Activated CD8-positive, alpha-beta memory T cell treated with anti-CD3 and anti-CD28 coated beads, Interleukin-2, amount 50 U/mL, for 48 hours (primary cell): ENCODE results near the gene ITGA8.

Experiments used
- DNase-seq: peaks from one replicate; pipeline ENCODE4 v3.0.0-alpha.2; 2020

ITGA8 gene

GRCh38 chr10:15730341-15730740 lies 10.6 kb upstream of the ITGA8 start:
- DNase-seq = no peak

GRCh38 chr10:15729890-15730289 lies 10.2 kb upstream of the ITGA8 start:
- DNase-seq = no peak

DNA sequence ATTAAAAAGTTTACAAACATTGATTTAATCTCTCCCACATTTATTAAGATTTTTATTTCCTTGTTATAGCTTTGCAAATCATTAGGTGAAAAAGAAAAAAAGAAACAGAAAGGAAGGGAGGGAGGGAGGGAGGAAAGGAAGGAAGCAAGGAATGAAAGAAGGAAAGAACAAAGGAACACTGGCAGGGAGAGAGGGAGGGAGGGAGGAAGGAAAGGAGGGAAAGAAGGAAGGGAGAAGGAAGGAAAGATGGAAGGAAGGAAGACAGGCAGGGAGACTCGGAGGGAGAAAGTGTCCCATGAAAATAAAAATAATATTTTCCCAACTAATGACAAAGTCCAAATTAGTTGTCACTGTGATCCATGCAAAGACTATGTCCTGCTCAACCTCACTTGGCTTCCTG lies 6.3 kb upstream of the ITGA8 start:
- DNase-seq = no peak

DNA sequence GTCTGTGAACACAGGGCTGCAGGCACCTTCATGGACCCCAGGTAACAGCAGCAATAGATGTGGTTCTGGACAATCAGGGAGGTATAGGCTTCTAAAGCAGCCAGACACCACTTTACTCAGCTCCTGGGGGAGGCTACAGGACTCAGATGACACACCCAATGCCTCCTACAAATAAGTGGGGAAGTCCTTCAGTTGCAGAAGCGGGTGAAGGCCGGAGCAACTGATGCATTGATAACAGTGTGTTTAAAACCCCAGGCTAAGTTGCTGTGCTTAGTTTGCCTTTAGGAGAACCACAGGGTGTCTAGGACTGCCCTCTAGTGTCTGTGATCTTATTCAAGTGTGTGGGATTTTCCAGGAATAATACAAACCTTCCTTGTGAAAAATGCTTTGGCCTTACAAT lies 5.9 kb upstream of the ITGA8 start:
- no peak for DNase-seq

GRCh38 chr10:15724683-15725082 lies 5.0 kb upstream of the ITGA8 start:
- DNase-seq = no peak

DNA sequence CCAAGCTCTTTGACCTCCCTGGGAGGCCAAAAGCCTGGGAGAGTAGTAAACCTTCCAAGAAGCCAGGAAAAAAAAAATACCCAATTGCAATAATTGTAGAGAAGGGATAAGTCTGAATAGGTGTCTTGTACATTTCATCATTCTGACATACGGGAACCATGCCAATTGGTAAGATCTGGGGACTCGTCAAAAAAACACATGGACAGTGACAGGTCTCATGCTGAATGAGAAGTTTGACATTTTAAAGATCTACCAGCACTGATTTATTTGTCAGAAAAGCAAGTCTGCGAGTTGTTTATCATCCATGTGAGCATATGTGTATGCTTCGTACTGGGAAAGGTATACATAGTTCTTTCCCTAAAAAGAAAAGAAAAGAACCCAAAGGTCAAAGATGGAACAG lies 4.1 kb upstream of the ITGA8 start:
- DNase-seq = no peak

DNA sequence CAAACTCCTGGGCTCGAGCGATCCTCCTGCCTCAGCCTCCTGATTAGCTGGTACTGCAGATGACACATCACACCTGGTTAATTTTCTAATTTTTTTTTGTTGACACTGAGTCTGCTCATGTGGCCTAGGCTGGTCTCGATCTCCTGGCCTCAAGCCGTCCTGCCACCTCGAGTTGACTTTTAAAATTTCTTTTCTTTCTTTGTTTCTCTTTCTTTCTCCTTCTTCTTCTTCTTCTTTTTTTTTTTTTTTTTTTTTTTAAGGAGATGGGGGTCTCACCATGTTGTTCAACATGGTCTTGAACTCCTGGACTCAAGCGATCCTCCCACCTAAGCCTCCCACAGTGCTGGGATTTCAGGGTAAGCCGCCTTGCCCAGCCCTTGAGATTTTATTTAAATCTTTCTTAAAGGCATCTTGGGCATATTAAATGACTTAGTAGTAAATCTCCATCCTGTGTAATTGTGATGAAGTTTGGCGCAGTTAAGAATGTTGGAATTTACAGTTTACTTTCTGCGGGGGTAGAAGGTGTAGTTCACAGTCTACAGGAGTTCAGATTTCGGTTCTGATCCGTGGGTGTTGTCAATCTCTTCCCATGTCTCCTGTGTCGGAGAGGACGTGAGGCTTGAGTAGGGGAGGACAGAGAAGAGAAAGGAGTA lies 1.0 kb upstream of the ITGA8 start:
- DNase-seq = no peak

DNA sequence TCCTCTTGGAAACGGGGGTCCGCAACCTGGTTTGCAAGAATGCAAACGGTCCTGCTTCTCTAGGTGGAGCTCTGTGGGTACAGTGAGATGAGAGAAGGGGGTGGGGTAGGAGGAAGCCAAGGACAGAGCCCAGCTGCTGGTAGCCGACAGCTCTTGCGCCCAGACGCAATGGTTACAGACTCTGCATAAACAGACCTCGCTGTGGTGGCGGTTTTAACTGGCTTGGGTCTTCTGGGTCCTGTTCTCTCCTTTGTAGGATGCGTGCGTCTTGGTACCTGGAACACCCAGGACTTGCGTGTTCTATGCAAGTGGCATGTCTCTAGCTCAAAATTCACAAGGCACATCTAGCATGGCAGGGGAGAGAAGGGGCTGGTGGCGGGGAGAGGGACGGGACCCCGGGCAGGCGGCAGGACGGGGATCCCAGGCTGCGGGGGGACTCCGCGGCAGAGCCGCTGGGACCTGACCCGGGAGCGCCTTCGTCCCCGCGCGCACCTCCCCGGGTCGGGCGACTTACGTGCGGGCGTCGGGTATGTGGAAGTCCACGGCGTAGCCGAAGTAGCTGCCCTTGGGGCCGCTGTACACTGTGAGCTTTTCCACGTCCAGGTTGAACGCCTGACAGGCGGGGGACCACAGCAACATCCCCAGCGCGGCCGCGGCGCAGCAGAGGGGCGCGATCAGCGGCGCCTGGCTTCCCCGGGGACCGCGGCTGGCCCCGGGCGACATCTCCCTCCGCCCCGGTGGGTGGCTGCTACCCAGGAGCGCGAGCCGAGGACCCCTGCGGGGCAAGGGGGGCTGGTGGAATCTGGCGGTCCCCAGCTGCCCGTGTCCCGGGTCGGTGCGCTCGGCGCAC lies 448 bp downstream of the ITGA8 start:
- no peak for DNase-seq

GRCh38 chr10:15718694-15719048 lies 1.1 kb downstream of the ITGA8 start:
- no peak for DNase-seq

DNA sequence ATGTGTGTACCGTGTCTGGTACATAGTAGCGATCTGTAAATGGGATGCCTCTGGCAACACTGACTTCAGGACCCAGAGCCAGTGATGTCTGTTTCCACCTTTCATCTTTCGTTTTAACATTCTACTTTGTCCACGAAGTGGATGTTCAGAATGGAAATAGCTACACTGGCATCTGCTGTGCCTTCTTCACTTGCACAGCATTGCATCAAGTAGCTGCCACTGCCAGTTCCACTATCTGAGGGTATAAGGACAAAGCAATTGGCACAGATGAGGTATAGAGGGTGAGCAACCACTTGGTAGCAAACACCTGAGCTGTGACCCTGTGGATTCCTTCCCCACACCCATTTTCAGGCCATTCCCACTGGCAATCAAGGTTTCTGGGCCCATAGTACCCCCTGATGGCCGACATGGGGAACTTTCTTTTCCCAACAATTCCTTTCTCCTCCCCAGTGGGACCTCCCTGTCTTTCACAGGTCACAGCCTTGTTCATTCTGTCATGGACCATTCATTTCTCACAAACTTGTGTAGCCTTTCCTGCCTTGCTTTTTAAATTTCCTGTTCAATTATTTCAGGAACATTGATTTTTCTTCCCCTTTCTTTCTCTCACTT lies 4.0 kb downstream of the ITGA8 start:
- DNase-seq = no peak

GRCh38 chr10:15714847-15715246 lies 4.9 kb downstream of the ITGA8 start:
- DNase-seq = no peak

- no peak for DNase-seq
Observed at GRCh38 chr10:15712883-15713282, 6.8 kb downstream of the ITGA8 start.

GRCh38 chr10:15710455-15710854 lies 9.3 kb downstream of the ITGA8 start:
- no peak for DNase-seq

DNA sequence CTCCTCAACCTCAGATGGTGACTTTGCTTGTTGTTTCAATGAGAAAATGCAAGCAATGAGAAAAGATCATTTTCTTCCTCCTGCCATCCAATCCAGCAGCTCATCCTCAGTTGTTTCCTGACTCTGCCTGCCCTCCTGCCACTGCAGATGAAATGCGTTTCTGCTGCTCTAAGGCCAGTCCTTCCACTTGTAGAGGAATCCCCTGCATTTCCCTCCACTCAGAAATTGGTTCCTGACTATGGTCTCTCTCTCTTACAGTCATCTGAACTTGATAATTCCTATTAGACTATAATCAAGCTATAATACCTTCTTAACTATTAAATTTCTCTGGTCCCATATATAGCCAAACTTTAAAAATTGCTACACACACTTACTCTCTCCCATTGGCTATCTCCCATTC lies 14.4 kb downstream of the ITGA8 start:
- no peak for DNase-seq

- no peak for DNase-seq
Observed at GRCh38 chr10:15704581-15704968, 15.1 kb downstream of the ITGA8 start.

DNA sequence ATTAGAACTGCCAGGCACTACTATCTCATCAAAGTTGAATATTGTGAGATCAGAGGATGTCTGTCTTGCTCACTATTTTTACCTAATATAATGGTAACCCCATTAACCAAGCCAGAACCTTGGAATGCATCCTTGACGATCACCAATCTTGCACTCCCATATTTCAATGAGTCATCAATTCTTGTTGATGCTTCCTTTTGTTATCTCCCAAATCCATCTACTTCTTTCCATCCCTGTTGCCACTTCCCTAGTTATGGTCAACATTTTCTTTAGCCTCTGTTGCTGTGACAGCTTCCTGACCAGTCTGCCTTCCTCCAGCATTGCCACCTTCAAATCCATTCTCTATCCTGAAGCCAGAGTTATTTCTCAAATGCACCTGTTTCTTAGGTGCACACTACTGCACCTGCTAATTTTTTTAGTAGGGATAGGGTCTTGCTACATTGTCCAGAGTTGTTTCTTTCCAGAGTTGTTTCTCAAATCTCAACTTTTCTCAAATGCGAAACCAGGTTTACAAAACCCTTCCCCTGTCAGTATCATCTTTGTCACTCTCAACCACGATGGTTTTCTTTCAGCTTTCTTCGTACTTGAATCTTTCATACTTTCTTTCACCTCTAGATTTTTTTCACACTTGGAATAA lies 15.7 kb downstream of the ITGA8 start:
- DNase-seq = no peak

DNA sequence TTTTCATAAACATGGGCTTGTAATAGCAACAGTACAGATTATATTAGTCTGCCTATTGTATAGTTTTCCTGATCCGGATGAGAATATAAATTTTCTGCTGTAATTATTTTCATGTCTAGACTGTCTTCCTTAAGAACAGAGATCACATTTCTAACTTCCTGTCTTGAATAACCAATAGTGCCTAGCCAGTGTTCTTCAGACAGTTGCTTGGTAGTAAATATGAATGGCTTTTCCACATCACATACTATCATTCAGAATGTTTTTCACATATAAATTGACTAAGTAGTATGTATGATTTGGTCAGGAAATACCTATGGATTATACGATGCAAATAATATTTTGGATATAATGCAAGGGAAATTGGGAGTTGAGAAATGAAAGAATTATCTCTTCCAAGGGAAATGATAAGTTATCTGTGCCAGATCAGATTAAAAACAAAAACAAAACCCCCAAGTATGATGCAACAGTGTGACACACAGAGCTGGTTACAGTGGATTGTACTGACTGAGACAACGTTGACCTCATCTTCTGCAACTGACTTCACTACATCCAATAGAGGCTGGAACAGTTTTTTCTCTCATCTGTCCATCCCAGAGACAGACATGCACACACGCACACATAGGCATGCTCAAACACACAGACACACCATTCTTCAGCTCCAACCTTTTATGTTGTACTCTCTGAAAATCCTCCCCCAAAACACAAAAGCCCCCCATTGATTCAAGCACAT lies 16.4 kb downstream of the ITGA8 start:
- no peak for DNase-seq

DNA sequence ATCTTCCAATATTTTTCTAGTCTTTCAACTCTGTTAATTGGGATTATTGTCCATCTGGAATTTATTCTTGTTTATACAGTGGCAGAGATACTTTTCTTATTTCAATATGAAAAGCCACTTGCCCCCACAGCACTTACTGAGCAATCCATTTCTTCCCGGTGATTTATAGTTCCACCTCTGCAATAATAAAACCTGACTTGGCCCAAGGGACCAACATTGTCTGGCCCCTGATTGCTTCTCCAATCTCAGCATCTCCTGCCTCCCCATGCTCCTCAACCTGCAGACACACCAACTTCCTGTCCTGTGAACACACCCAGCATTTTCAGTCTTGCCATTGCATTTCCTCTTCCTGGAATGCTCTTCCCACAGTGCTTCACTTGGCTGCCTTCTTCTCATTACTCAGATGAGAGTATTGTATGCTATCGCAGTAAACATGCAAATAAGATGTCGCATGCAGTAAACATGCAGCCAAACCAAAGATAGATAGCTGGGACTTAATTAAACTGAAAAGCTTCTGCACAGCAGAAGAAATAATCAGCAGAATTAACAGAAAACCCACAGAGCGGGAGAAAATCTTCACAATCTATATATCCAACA lies 19.5 kb downstream of the ITGA8 start:
- DNase-seq = no peak

DNA sequence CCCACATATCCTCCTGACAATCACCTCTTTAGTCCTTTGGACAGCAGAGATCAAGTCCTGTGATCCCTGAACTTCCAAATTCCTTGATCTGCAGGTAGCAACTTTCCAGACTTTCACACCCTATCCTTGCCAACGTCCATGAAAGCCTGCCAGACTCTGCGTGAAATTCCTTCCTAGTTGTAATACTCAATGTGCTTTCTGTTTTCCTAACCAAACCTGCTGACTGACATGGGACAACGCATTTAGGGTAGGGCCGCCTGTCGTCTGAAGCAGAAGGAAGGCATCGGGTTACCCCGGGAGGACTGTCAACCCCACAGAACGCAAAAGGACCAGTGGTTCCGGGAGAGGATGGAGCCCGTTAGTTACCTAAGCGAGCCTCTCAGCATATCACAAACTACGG lies 23.9 kb downstream of the ITGA8 start:
- DNase-seq = no peak

DNA sequence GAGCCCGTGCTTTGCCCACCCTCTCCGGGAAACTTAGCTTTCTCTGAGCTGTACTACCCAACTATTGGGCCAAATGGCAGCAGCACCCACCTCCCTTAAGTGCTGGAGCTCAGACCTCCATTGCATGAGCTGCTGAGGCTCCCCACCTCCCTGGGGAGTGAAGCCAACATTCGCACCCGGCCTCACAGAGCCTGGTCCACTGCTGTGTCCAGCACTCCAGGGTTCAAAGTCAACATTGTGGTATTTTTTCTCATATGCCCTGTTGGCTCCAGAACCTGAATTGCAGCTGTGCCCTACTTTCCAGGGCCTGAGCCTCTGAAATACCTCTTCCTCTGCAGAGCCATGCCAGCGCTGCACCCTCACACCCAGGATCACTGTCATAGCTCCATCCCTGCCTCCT lies 29.7 kb downstream of the ITGA8 start:
- no peak for DNase-seq

GRCh38 chr10:15684768-15685167 lies 35.0 kb downstream of the ITGA8 start:
- DNase-seq = no peak

- DNase-seq = no peak
Observed at GRCh38 chr10:15681076-15681475, 38.6 kb downstream of the ITGA8 start.

- no peak for DNase-seq
Observed at GRCh38 chr10:15678851-15679250, 40.9 kb downstream of the ITGA8 start.
